RWPE2 (cell line): ENCODE results near the gene PLEKHH1.

Experiments used
- ATAC-seq: fragments of 200-7000 bp; cut with Tn5 transposase; 3 replicates; pipeline ENCODE4 v1.9.1; 2021; ENCODE audit warnings: low read depth
- DNase-seq: peaks from one replicate; pipeline ENCODE4 v3.0.0-alpha.2; 2020; ENCODE audit warnings: low spot score
- H3K27ac ChIP-seq: fragments of 450-650 bp; 2 replicates; pipeline ENCODE4 v1.5.1; 2017; ENCODE audit warnings: mild to moderate bottlenecking; ENCODE audit not compliant: poor library complexity, severe bottlenecking
- H3K27me3 ChIP-seq: fragments of 250-450 bp; sonication (Bioruptor Pico); 2 replicates; pipeline ENCODE4 v1.5.1; 2021; ENCODE audit warnings: mild to moderate bottlenecking, moderate library complexity; ENCODE audit not compliant: insufficient read depth, poor library complexity, severe bottlenecking
- H3K36me3 ChIP-seq: fragments of 250-450 bp; sonication (Bioruptor Pico); 2 replicates; pipeline ENCODE4 v1.5.1; 2020; ENCODE audit warnings: low read depth, mild to moderate bottlenecking, moderate library complexity
- H3K4me1 ChIP-seq: fragments of 250-450 bp; sonication (Bioruptor Pico); 2 replicates; pipeline ENCODE4 v1.5.1; 2021; ENCODE audit warnings: mild to moderate bottlenecking, moderate library complexity; ENCODE audit not compliant: insufficient read depth, poor library complexity, severe bottlenecking
- H3K4me3 ChIP-seq: fragments of 250-450 bp; sonication (Bioruptor Pico); 2 replicates; pipeline ENCODE4 v1.5.1; 2021; ENCODE audit warnings: mild to moderate bottlenecking, moderate library complexity; ENCODE audit not compliant: severe bottlenecking
- H3K9me3 ChIP-seq: fragments of 250-450 bp; sonication (Bioruptor Pico); 2 replicates; pipeline ENCODE4 v1.5.1; 2021; ENCODE audit warnings: mild to moderate bottlenecking, moderate library complexity; ENCODE audit not compliant: severe bottlenecking
- TF ChIP-seq, protein P1 (sequence below): fragments of 450-650 bp; IDR thresholded peaks from one replicate; pipeline ENCODE4 v1.5.1; 2017; ENCODE audit warnings: mild to moderate bottlenecking, moderate library complexity; ENCODE audit not compliant: poor library complexity, severe bottlenecking

PLEKHH1 gene

DNA sequence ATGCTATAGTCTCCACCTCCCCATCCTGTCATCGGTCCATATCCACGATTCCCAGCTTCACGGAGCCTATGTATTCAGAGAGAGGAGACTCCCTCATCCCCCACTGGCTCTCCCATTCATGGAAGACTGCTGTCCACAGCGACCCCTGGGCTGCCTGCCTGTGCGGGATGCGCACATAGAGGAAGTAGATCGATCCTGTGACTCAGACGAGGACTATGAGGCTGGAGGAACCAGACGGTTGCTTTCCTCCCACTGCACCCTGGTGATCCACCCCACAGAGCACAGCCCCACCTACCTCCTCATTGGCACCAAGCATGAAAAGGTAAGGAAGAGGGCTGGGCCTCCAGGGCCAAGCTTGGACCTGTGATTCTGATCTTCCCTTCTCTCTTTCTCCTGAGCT lies 42.6 kb downstream of the PLEKHH1 start:
- TF ChIP-seq, protein P1, sequence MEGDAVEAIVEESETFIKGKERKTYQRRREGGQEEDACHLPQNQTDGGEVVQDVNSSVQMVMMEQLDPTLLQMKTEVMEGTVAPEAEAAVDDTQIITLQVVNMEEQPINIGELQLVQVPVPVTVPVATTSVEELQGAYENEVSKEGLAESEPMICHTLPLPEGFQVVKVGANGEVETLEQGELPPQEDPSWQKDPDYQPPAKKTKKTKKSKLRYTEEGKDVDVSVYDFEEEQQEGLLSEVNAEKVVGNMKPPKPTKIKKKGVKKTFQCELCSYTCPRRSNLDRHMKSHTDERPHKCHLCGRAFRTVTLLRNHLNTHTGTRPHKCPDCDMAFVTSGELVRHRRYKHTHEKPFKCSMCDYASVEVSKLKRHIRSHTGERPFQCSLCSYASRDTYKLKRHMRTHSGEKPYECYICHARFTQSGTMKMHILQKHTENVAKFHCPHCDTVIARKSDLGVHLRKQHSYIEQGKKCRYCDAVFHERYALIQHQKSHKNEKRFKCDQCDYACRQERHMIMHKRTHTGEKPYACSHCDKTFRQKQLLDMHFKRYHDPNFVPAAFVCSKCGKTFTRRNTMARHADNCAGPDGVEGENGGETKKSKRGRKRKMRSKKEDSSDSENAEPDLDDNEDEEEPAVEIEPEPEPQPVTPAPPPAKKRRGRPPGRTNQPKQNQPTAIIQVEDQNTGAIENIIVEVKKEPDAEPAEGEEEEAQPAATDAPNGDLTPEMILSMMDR: no peak
- ATAC-seq: peak; percentile 13; the same call in 1 of the 3 replicates
- H3K36me3 ChIP-seq: no peaks in the 10 kb centered on the region; the same call in 1 of the 2 replicates

DNA sequence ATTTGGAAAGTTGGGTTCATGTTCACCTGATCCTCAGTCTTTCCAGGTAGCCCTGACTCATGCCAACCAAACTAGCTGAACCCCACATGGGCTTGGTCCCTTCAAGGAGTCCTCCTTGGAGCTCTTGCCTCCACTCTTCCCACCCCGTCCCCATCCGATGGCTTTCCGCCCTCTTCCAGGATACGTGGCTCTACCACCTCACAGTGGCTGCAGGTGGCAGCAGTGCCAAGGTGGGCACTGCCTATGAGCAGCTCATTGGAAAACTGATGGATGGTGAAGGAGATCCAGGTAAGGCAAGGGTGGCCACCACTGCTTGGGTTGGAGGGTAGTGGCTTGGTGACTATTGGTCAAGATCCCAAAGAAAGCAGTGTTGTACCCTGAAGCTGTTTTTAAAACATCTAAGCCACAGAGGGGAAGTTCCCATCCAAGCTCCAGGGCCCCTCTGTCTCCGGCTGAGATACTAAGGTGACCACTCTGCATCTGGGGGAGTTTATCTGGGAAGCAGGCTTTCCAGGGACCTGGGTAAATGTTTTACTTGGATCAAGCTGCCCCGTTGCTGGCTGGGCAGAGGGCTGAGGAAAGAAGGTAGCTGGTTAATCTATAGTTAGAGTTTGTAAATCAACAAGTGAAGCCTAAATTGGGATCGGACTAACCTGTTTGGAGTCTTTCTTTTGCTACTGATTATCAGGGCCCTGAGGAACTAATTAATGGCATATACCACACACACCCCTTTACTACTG lies 43.3 kb downstream of the PLEKHH1 start:
- H3K27ac ChIP-seq: no peak overlapping the region
- no peaks in the 10 kb centered on the region; the same call in 1 of the 2 replicates for H3K36me3 ChIP-seq
- DNase-seq (peak; percentile 36), ATAC-seq (no peak)
- TF ChIP-seq, protein P1: no peak
- no peak overlapping the region for H3K4me3 ChIP-seq
- no peaks in the 10 kb centered on the region for H3K27me3 ChIP-seq
- no peaks in the 10 kb centered on the region for H3K4me1 ChIP-seq
- H3K9me3 ChIP-seq: no peaks in the 10 kb centered on the region

More for the DNA sequence above, 42.6 kb downstream of the PLEKHH1 start:
- no peaks in the 10 kb centered on the region for H3K4me1 ChIP-seq
- H3K9me3 ChIP-seq: no peaks in the 10 kb centered on the region
- H3K27me3 ChIP-seq: no peaks in the 10 kb centered on the region
- H3K27ac ChIP-seq: no peak overlapping the region
- H3K4me3 ChIP-seq: no peak overlapping the region
- DNase-seq: peak; percentile 61

DNA sequence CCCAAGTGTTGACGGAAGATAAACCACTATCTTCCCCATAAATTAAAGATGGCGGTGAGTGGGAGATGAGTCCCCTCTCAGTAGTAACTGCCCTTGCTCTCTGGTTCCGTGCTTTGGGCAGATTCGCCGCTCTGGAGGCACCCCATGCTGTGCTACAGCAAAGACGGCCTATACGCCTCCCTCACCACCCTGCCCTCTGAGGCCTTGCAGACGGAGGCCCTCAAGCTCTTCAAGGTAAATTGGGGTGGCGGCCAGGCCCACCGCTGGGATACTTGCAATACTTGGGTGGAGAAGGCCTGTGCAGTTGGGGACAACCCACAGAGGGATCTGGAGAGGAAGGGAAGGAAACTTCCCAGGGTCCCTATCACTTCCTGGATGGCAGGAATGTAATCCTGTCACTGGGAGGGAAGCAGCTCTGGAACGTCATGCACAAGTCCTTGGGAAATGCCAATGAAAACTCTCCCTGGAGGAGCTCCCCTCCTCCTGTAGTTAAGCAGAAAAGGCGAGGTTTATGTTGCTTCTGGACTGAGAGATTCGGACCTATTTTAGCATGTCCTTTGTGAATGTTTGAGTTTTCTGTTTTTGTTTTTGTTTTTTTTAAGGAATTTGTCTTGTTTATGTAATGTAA lies 44.2 kb downstream of the PLEKHH1 start:
- Histone ChIP-seq H3K4me1 (no peaks in the 10 kb centered on the region), H3K27me3 (no peaks in the 10 kb centered on the region), H3K36me3 (no peaks in the 10 kb centered on the region; the same call in 1 of the 2 replicates), H3K27ac (no peak overlapping the region), H3K4me3 (no peak overlapping the region), H3K9me3 (no peaks in the 10 kb centered on the region)
- TF ChIP-seq, protein P1: no peak
- no peak for ATAC-seq
- peak; percentile 40 for DNase-seq

DNA sequence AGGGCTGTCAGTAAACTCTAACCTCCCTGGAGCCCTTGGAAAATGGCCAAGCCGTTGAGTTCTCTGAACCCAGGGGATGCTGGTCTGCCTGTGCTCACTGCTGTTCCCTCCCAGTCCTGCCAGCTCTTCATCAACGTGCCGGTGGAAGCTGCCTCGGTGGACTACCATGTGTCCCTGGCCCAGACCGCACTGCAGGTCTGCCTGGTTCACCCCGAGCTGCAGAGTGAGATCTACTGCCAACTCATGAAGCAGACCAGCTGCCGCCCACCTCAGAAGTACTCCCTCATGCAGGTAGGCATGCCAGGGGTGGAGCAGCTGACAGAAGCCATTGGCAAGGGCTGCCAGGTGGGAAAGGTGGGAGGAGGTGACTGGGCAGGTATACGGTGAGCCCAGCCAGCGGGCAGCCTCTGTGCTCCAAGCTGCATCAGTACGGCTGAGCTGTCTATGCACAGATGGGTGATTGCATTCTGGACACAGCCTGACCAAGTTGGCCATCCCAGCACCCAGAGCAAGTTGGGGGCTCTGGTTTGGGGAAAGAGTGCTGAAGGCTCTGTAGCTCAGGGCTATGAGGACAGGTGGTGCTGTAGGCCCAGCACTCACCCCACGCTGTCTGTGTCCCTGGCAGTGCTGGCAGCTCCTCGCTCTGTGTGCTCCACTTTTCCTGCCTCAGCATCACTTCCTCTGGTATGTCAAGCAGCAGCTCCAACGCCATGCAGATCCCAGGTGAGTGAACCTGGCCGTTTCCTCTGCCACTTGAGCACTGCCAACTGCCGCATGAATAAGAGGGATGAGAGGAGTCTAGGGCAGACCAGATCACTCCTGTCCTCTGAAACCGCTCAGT lies 45.0 kb downstream of the PLEKHH1 start:
- Histone ChIP-seq H3K9me3 (no peaks in the 10 kb centered on the region), H3K4me1 (no peaks in the 10 kb centered on the region), H3K27ac (no peak overlapping the region), H3K36me3 (no peaks in the 10 kb centered on the region; the same call in 1 of the 2 replicates), H3K27me3 (no peaks in the 10 kb centered on the region), H3K4me3 (no peak overlapping the region)
- DNase-seq (peak; percentile 58), ATAC-seq (no peak)
- TF ChIP-seq, protein P1: no peak
